Retinal pigment epithelial cell (primary cell): ENCODE measurements around the gene PDK2.

ENCODE experiments used
- DNase-seq: peaks from one replicate; pipeline ENCODE4 v3.0.0-alpha.2; 2010; ENCODE audit warnings: low read depth
- H3K4me3 ChIP-seq: 2 replicates; pipeline ENCODE4 v1.5.1; 2011; ENCODE audit warnings: mild to moderate bottlenecking, low read length, control low read depth, moderate library complexity
- CTCF ChIP-seq: conservative IDR thresholded peaks from 2 replicates; pipeline ENCODE4 v1.5.1; 2011; ENCODE audit warnings: low read depth, low read length, control low read depth, inconsistent platforms

The PDK2 gene

GRCh38 chr17:50088952-50089825 is 6.0 kb upstream of the PDK2 start:
- DNase-seq, result no peak
- H3K4me3 ChIP-seq, result no peak overlapping the region
- no peak for TF ChIP-seq CTCF

GRCh38 chr17:50090071-50090470 is 5.1 kb upstream of the PDK2 start:
- no peak for TF ChIP-seq CTCF
- H3K4me3 ChIP-seq, result no peak overlapping the region
- no peak for DNase-seq

- no peak overlapping the region for H3K4me3 ChIP-seq
- DNase-seq, result no peak
- TF ChIP-seq CTCF, result no peak
Measured at GRCh38 chr17:50090971-50091917, 3.9 kb upstream of the PDK2 start.

- no peak for DNase-seq
- H3K4me3 ChIP-seq, result no peak overlapping the region
- no peak for TF ChIP-seq CTCF
Measured at GRCh38 chr17:50091918-50092285, 3.2 kb upstream of the PDK2 start.

GRCh38 chr17:50093246-50093645 is 1.9 kb upstream of the PDK2 start:
- DNase-seq, result no peak
- no peak overlapping the region for H3K4me3 ChIP-seq
- TF ChIP-seq CTCF, result no peak

GRCh38 chr17:50093807-50094206 is 1.3 kb upstream of the PDK2 start:
- no peak for DNase-seq
- no peak for TF ChIP-seq CTCF
- no peak overlapping the region for H3K4me3 ChIP-seq
